ENCODE measurements around the gene SEMA4C. TPM values are rescaled to one million over a fixed set of nuclear protein-coding genes. Genes with fewer than 3 reads are reported as not detected.

The SEMA4C gene
- total RNA-seq, 1 donor from 2014 or later = 39.1 TPM

- Histone ChIP-seq H3K4me2 (no peak overlapping the region), H3K9ac (no peak overlapping the region), H3K4me3 (no peak overlapping the region), H3K36me3 (no peaks in the 10 kb centered on the region), H2AFZ (replicated peaks) (no peak overlapping the region), H4K20me1 (ENCODE audit: low read depth) (peaks cover 9% of the 10 kb centered on the region), H3K27me3 (peaks cover 4% of the 10 kb centered on the region), H3K9me3 (ENCODE audit: low read depth) (no peaks in the 10 kb centered on the region), H3K79me2 (ENCODE audit: low read depth) (peaks cover under 1% of the 10 kb centered on the region), H3F3A (ENCODE audit: low read depth) (peaks cover 12% of the 10 kb centered on the region), H3K4me1 (peaks cover 4% of the 10 kb centered on the region), H3K27ac (no peak overlapping the region)
- no peak overlapping the region for H3K27ac Mint-ChIP-seq
- TF ChIP-seq CTCF (IDR thresholded peaks at IDR 0.05) (no peak), EZH2phosphoT487 (IDR thresholded peaks at IDR 0.05) (no peak), EZH2 (IDR thresholded peaks at IDR 0.05) (no peak)
- H3K4me3 Mint-ChIP-seq = no peak overlapping the region
- no peaks in the 10 kb centered on the region for H3K9me3 Mint-ChIP-seq
- no peak for DNase-seq (ENCODE audit: low spot score)
- peaks cover 26% of the 10 kb centered on the region for H3K36me3 Mint-ChIP-seq
- H3K27me3 Mint-ChIP-seq (ENCODE audit: insufficient read depth, low read depth) = peaks cover 3% of the 10 kb centered on the region
- peaks cover 10% of the 10 kb centered on the region for H3K4me1 Mint-ChIP-seq
These were observed 58.0 kb downstream of the SEMA4C start for GRCh38 chr2:96811917-96812316.

GRCh38 chr2:96810783-96811192 lies 59.1 kb downstream of the SEMA4C start:
- Histone ChIP-seq H3K4me1 (peaks cover 4% of the 10 kb centered on the region), H3K9ac (no peak overlapping the region), H3K4me3 (no peak overlapping the region), H3K9me3 (ENCODE audit: low read depth) (no peaks in the 10 kb centered on the region), H3K4me2 (no peak overlapping the region), H3K36me3 (no peaks in the 10 kb centered on the region), H3K27me3 (peaks cover 4% of the 10 kb centered on the region), H2AFZ (replicated peaks) (no peak overlapping the region), H3F3A (ENCODE audit: low read depth) (peaks cover 10% of the 10 kb centered on the region), H3K27ac (no peak overlapping the region), H4K20me1 (ENCODE audit: low read depth) (peaks cover 9% of the 10 kb centered on the region), H3K79me2 (ENCODE audit: low read depth) (no peaks in the 10 kb centered on the region)
- H3K4me1 Mint-ChIP-seq = peaks cover 15% of the 10 kb centered on the region
- TF ChIP-seq CTCF (IDR thresholded peaks at IDR 0.05) = no peak
- TF ChIP-seq EZH2phosphoT487 (IDR thresholded peaks at IDR 0.05) = no peak
- TF ChIP-seq EZH2 (IDR thresholded peaks at IDR 0.05) = no peak
- no peaks in the 10 kb centered on the region for H3K9me3 Mint-ChIP-seq
- peaks cover 6% of the 10 kb centered on the region for H3K27me3 Mint-ChIP-seq (ENCODE audit: insufficient read depth, low read depth)
- H3K36me3 Mint-ChIP-seq = peaks cover 26% of the 10 kb centered on the region
- no peak for DNase-seq (ENCODE audit: low spot score)
- H3K27ac Mint-ChIP-seq = no peak overlapping the region
- H3K4me3 Mint-ChIP-seq = no peak overlapping the region

- DNase-seq (ENCODE audit: low spot score) = no peak
- no peak overlapping the region for H3K27ac ChIP-seq
- H3K4me1 Mint-ChIP-seq = peaks cover 11% of the 10 kb centered on the region
- H4K20me1 ChIP-seq (ENCODE audit: low read depth) = peaks cover 9% of the 10 kb centered on the region
- no peak overlapping the region for H3K4me3 ChIP-seq
- no peaks in the 10 kb centered on the region for H3K9me3 Mint-ChIP-seq
- no peaks in the 10 kb centered on the region for H3K36me3 ChIP-seq
- no peaks in the 10 kb centered on the region for H3K79me2 ChIP-seq (ENCODE audit: low read depth)
- no peak overlapping the region for H3K9ac ChIP-seq
- H3K27me3 Mint-ChIP-seq (ENCODE audit: insufficient read depth, low read depth) = peaks cover 6% of the 10 kb centered on the region
- H3K9me3 ChIP-seq (ENCODE audit: low read depth) = no peaks in the 10 kb centered on the region
- TF ChIP-seq CTCF (IDR thresholded peaks at IDR 0.05) = no peak
- no peak for TF ChIP-seq EZH2phosphoT487 (IDR thresholded peaks at IDR 0.05)
- TF ChIP-seq EZH2 (IDR thresholded peaks at IDR 0.05) = no peak
- no peak overlapping the region for H3K4me3 Mint-ChIP-seq
- peaks cover 4% of the 10 kb centered on the region for H3K27me3 ChIP-seq
- peaks cover 26% of the 10 kb centered on the region for H3K36me3 Mint-ChIP-seq
- H2AFZ ChIP-seq (replicated peaks) = no peak overlapping the region
- peaks cover 4% of the 10 kb centered on the region for H3K4me1 ChIP-seq
- no peak overlapping the region for H3K27ac Mint-ChIP-seq
- no peak overlapping the region for H3K4me2 ChIP-seq
- H3F3A ChIP-seq (ENCODE audit: low read depth) = peaks cover 5% of the 10 kb centered on the region
These were observed 59.7 kb downstream of the SEMA4C start for GRCh38 chr2:96809951-96810782.

Other genes with a start within 250 kb of the SEMA4C start
- gene KANSL3, start 231.8 kb downstream of the SEMA4C start, total RNA-seq (ENCODE audit: low replicate concordance) = 32.9 and 44.3 TPM in 2 replicates
- 1.2 and 1.7 TPM in 2 replicates for gene FER1L5, start 227.3 kb downstream of the SEMA4C start, total RNA-seq (ENCODE audit: low replicate concordance)
- gene LMAN2L, start 130.0 kb downstream of the SEMA4C start, total RNA-seq (ENCODE audit: low replicate concordance) = 25.9 and 39.8 TPM in 2 replicates
- 15.5 and 24.4 TPM in 2 replicates for gene CNNM4, start 109.2 kb downstream of the SEMA4C start, total RNA-seq (ENCODE audit: low replicate concordance)
- gene CNNM3, start 53.8 kb downstream of the SEMA4C start, total RNA-seq (ENCODE audit: low replicate concordance) = 11.1 and 20.2 TPM in 2 replicates
- gene ANKRD23, start 26.1 kb downstream of the SEMA4C start, total RNA-seq (ENCODE audit: low replicate concordance) = 10.8 and 11.4 TPM in 2 replicates
- gene ANKRD39, start 12.1 kb downstream of the SEMA4C start, total RNA-seq (ENCODE audit: low replicate concordance) = 4.0 and 17.3 TPM in 2 replicates
- not detected in 2 replicates for gene FAM178B, start 116.5 kb upstream of the SEMA4C start, total RNA-seq (ENCODE audit: low replicate concordance)
- 13.0 and 24.3 TPM in 2 replicates for gene FAHD2B, start 224.8 kb upstream of the SEMA4C start, total RNA-seq (ENCODE audit: low replicate concordance)
- gene ANKRD36, start 243.1 kb upstream of the SEMA4C start, total RNA-seq (ENCODE audit: low replicate concordance) = 40.2 and 57.2 TPM in 2 replicates

Data from neural progenitor cell (in vitro differentiated cells).